Activated CD4-positive, alpha-beta T cell treated with anti-CD3 and anti-CD28 coated beads, Interleukin-2, amount 50 U/mL, for 4 hours (primary cell): ENCODE data around the gene STEAP2.
"Not testable (repeated sequence)": the region's sequence is repeated elsewhere in the genome, so short reads cannot be mapped to it uniquely, and the experiment has no call there.

Experiments
- DNase-seq, 2 experiments: peaks; one replicate each; pipeline ENCODE4 v3.0.0-alpha.2; 2020

The STEAP2 gene

DNA sequence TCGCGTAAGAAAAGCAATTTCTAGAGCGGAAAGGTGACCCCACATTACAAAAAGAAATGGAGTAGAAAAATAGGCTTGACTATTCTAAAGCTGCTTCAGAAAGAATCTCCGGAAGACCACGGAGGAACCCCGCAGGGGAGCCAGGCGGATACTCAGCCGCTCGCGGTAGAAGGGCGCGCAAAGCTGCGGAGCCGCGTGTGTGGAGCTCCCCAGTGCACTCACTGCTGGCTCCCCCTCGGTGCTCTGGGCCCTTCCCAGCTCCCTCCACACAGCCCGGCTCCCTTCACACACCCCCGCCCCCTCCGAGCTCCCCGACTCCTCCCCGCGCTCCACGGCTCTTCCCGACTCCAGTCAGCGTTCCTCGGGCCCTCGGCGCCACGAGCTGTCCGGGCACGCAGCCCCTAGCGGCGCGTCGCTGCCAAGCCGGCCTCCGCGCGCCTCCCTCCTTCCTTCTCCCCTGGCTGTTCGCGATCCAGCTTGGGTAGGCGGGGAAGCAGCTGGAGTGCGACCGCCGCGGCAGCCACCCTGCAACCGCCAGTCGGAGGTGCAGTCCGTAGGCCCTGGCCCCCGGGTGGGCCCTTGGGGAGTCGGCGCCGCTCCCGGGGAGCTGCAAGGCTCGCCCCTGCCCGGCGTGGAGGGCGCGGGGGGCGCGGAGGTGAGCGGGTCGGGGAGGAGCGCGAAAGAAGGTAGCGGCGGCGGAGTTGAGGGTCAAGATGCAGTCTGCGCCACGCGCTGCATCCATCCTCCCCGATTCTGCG, at the start of gene STEAP2:
Gene STEAP2, plus strand, starts transcription at position 350 of the 758 bp plus-strand sequence. CDS start 13,343 bp downstream, outside the sequence.
- no peak for DNase-seq

DNA sequence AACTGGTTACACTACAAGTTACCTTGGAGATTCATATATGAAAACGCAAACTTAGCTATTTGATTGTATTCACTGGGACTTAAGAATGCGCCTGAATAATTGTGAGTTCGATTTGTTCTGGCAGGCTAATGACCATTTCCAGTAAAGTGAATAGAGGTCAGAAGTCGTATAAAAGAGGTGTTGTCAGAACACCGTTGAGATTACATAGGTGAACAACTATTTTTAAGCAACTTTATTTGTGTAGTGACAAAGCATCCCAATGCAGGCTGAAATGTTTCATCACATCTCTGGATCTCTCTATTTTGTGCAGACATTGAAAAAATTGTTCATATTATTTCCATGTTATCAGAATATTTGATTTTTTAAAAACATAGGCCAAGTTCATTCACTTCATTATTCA, 48.0 kb upstream of the STEAP2 start:
- DNase-seq = no peak

DNA sequence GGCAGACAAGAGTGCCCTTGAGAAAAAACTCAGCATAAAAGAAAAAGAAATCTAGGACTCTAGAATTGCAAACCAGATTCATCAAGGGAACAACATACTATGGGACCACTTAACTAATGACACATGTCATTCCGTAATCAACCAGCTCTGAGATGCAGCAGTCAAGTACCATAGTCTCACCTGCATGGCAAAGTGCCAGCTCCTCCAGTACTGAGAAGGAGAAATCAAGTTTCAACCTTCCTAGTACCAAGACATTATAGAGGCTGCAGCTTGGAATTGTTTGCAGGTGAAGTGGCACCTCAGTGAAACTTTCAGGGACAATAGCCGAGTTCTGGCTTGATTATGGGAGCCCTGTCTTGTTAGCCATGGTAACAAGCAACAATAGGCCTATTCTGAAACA, 45.8 kb upstream of the STEAP2 start:
- no peak for DNase-seq

DNA sequence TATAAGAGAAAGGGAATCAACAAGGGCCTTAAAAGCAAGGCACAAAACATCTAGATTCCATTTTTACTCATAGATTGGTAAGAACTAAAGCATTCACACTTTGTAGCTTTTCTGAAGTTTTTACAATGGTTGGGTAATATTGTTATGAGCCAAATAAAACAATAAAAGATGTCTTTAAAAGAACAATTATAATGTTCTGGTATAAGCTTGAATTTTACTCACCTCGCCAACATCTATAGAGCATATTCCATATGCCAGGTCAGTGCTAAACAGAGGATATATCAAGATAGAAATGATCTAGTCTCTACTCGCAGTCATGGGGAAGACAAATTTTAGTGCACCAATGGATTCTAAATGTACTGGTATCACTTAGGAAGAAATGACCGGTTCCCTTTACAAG, 45.4 kb upstream of the STEAP2 start:
- no peak for DNase-seq

DNA sequence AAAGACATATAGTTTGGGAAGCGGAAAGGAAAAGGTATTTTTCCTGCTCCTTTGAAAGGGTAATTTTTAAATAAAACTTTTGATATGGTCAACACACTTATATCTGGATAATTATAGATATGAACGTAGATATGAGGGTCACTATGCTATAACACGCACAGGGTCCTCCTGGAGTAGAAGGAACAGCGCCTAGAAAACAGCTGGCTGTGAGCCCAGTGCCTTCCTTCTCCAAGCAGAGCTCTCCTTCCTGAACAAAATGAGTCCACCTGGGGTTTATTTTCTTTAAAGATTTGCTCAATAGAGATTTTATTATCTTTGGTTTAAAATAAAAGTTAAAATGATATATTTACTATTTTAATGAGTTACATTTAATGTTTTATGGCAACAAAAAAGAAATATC, 44.2 kb upstream of the STEAP2 start:
- DNase-seq = no peak

DNA sequence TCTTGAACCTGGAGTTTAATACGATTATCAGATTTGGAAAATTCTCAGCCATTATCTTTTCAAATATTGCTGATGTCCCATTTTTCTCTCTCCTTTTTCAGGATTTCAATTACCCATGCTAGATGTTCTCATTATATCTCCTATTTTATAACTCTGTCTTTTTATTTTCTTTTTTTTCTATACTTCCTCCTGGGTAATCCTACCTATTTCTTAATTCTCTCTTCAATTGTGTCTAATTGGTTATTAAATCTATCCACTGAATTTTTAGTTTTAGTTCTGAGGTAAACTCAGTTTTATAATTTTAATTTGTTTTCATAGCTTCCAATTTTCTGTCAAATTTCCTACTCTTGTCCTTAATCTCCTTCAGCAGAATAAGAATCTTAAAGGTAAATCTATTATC, 41.6 kb upstream of the STEAP2 start:
- DNase-seq = no peak

DNA sequence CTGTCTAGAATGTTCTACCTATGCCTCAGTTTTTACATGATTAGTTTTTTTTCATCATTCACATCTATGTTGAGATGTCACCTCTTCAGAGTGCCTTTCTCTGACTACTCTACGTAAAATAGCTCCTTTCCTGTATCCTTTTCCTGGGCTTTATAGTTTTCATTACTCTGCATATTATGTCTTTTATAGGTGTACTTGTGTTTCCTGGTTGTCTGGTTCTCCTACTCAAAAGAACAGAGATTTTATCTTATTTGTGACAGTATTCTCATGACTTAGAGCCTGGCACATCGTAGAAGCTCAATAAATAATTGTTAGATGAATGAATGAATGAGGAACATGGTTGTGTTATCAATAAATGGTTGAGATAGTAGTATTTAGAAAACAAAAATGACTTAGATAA, 39.4 kb upstream of the STEAP2 start:
- DNase-seq = no peak

DNA sequence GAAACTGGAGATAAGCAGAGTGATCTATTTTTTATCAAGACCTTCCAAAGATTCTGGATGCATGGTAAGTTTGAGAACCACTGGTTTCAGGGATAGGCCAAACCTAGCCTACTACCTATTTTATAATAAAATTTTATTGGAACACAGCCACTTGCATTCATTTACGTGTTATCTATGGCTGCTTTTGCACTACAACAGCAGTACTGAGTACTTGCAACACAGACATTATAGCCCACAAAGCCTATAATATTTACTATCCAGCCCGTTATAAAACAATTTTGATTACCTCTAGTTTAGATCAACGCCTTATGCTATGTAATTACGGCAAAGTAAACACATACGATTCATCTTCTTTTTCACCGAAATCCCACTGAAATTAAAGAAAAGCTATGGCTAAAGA, 38.9 kb upstream of the STEAP2 start:
- DNase-seq = no peak

DNA sequence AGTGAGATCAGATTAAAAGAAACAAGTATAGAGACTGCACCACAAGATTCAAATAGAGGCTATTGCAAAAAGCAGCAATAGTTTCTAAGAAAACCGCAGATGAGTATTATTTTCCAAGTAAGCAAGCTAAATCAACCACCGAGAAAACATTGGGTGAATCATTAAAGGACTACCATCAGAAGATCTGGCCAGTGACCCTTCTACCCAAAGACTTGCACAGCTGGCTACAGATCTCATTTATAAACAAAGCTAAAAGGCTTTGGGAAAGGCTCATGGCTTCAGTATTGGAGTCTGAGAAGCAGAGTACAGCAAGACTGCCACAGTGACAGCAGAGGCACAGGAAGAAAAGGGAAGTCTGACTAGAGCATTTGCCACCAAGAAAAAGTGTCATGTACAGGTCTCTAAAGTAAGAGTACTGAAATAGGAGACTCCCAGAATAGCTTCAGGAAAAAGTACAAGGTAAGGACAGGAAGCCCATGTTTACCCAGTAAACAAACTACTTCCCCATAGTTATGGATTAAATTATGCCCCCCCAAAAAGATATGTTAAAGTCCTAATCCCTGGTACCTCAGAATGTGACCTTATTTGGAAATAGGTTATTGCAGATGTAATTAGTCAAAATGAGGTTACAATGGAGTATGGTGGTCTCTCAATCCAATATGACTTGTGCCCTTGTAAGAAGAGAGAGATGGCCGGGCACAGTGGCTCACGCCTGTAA, 38.3 kb upstream of the STEAP2 start:
- DNase-seq = no peak

DNA sequence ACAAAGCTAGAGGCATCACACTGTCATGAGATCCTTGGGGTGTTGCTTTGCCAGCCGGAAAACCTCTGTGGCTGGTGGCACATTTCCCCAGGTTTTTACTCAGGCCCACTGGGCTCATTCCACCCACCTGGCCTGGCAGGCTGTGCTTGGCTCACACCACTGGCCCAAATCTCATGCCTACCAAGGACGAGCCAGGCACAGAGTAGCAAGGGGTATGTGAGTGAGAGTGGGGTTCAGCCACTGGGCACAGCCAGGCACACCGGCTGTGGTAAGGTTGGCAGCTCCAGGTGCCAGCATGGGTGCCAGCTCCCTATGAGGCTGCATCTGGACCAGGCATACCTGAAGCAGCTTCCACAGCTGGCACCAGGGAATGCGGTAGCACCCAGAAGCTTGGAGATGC, 35.9 kb upstream of the STEAP2 start:
- DNase-seq = no peak

DNA sequence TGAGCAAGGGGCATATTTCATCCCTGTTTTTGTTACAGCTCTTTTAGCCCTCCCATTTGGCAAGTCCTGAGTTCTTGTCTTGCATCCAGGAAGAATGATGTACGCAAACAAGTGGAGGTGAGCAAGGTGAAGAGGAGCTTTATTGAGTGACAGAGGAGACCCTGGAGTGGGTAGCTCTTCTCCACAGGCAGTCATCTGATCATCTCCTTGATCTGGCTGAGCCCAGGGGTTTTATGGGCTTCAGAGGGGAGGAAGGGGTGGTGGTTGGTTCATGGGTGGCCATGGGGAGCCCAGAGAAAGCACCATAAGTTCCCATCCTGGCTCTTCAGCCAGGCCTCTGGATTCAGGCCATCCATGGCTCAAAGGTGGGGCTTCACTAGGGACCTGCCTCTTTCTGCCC, 35.3 kb upstream of the STEAP2 start:
- no peak for DNase-seq

DNA sequence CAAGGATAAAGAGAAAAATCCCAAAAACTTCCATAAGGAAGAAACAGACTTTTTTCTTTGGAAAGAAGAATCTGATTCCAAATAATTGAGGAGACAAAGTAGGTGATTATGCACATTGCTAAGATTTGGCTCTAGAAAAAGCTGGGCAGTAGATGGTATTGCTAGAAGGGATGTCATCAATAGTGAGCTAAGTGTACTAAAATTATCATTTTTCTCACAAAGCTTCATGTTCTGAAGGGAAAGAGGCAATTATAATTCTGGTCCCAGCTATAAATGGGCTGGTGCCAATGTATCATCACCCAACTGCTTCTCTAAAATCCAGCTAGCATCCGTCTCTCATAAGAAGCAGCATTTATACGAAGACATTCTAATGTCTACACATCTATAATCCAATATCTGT, 33.4 kb upstream of the STEAP2 start:
- no peak for DNase-seq

DNA sequence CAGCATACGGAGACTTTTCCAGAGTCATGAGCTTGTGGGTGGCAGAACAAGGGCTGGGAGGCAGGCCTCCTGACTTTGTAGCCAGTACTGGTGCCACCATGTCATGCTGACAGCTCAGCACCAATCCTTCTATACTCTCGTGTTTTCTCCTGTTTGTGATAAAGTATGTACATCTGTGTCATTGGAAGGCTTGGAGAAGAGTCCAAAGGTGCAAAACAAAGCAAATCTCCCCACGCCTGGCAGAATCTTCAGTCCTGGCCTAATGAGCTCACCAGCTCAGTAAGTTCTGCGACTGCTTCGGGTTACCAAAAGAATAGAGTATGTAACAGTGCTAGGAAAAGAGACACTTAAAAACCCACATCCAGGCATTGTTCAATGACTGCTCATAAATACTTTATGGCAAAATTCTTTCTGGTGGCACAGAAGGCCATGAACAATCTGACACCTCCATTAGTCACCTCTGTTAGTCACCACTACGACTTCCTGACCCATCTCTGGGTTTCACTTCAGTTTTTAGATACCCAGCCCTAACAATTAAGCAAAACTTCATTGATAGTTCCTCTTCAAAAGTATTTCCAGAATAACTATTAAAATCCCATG, 32.8 kb upstream of the STEAP2 start:
- no peak for DNase-seq

DNA sequence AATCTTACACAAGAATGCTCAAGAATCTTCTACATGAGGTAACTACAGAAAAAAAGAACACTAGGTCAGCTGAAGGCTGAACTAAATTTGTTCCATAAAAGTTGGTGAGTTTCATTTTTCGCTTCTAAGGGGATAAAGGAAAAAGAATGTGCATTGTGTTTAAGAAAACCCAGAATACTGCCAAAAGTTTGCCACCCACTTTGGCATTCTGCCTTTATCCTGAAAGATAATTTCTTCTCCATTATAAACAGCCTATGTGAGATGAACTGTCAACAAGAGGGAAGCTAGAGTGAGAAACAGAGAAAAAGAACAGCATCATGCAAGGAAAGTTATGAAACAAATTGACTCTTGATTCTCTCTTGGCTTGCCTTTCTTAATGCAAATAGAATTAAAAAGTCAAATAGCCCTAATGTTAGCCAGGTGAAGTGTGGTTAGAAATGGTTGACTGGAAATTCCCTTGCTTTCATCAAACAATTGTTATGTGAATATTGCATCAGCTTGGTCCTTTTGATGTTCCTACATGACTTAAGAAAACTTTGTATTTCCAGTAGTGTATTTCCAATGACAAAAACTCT, 31.4 kb upstream of the STEAP2 start:
- no peak for DNase-seq

DNA sequence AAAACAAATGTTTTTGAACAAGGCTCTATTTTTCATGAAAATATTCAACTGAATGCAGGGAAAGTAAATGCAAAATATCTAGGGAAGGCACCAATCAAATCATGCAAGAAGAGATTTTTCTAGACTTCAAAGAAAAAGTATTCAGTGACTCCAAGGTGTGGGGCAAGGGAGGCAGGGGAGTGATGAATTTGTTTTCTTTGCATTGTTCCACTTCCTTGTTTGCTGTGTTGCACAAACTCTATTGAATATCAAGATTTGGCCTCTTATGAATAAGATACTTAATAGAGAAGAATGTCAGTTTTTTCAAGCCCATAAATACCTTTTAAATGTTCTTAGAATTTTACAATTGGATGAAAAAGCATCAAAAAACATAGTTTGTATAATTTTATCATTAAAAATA, 30.9 kb upstream of the STEAP2 start:
- DNase-seq = no peak

DNA sequence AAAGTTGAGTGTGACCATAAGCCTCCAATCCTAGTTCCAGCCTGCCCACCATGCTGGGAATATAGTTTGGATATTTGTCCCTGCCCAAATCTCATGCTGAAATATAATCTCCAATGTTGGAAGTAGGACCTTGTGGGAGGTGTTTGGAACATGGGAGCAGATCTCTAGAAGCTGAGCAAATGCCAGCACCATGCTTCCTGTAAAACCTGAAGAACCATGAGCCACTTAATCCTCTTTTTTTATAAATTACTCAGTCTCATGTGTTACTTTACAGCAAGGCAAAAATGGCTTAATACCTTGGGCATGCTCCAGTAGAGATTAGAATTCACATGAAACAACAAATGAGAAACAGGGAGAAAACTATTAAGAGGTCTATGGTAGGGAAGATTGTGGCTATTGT, 30.1 kb upstream of the STEAP2 start:
- DNase-seq = no peak

DNA sequence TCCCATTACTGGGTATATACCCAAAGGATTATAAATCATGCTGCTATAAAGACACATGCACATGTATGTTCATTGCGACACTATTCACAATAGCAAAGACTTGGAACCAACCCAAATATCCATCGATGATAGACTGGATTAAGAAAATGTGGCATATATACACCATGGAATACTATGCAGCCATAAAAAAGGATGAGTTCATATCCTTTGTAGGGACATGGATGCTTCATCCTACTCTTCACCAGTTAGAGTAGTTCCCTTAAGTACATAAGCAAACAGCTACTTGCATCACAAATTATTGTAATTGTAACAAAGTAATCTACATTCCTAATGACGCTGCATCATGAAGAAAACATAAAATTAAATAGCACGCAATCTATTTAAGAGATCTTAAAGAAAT, 25.2 kb upstream of the STEAP2 start:
- DNase-seq = not testable (repeated sequence)

DNA sequence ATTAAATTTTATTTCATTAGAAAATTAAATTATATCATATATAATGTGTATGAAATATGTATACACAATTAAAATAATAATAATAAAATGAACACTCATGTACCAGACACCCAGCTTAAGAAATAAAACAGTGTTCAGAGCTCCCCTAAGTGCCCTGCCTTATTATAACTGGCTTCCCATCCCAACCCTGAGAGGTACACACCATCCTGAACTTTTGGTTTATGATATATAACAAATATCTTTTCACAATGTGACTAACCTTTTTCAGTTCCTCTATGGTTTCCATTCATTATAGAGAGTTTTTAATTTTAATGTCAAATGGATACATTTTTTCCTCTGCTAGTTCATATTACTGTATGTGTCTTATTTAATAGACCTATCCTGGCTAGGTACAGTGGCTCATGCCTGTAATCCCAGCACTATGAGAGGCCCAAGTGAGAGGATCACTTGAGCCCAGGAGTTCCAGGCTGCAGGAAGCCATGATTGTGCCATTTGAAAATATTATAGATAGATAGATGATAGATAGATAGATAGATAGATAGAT, 24.0 kb upstream of the STEAP2 start:
- no peak for DNase-seq

DNA sequence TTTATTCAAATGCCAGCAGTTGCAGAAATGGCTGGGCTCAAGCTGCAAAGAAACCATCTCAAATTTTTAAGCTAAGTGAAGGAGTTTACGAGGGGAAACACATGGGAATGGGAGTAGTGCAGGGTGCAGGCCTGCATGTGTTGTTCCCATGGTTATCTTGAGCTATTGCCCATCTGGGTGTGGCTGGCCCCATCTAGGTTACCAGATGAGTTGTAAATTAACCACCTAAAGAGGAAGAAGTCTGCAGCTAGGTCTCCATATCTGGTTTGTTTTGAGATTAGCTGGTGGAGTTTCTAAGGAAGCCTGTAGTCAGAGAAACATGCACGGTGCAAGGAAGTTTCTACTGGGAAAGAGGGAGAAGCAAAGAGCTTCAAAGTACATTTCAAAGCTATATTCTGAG, 23.3 kb upstream of the STEAP2 start:
- DNase-seq = no peak

DNA sequence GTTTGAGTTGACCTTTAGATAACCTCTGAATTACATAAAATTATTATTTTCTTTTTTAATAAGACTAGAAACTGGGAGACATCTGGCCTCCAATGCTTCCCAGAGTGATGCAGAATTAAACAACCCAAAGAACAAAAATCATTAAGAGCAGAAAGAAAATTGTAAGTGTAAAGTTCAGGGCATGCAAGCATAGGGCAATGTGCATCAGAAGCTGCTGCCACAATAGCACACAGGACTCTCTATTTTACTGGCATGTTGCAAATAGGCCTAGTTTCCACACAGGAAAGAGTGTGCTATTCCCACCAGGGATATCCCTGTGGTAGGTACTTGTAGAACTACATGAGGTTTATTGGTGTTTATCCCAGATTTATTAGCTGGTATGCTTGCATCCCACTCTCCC, 20.5 kb upstream of the STEAP2 start:
- DNase-seq = no peak

DNA sequence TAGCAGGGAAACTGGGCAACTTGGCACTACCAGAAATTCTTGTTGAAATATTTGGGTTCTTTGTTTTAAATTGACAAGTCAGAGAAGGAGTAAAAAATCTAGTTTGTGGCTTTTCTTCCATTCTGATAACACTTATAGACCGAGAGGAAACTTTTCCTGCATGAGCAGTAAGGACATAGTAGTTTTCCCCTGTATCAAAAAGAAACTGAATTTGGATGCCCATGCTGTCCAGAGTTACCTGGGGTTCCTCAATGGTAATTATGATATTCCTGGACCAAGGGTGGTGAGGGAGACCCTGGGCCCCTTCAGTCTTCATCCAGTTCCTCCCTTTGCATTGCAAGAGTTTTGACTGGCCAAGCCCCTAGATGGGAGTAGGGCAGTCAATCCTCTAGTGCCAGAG, 19.9 kb upstream of the STEAP2 start:
- DNase-seq = no peak

DNA sequence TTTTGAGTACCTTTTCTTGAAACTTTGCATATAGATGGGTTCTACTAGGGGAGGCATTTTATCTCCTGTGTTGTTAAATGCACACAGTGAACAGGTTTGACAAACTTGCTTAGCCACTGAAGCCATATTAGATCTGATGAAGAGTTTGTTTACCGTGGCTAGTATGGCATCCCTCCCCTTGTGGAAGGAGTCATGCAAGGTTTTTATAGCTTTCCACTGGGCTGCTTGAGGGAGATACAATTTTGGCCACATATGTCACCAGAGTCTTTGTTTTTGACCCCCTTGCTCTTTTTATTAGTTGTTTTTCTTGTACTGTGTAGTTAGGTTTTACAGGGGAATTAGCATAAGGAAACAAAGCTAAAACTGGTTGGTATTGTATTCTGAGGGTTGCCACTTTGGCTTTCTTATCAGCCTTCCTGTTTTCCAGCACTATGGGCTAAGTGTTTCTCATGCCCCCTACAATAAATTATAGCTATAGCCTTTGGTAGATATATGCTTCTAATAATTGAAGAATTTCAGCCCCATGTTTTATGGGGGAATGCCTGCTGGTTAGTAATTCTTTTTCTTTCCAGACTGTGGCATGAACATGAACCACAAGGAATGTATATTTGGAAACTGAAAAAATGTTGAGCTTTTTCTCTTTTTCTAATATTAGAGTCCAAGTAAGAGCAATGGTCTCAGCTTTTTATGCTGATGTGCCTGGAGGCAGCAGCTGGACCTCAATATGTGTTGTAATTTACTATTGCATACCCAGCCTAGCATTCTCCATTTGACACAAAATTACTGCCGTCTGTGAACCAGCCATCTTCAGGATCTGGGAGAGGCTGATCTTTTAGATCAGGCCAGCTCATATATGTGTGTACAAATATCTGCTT, 18.4 kb upstream of the STEAP2 start:
- DNase-seq = no peak
